Panc1 (cell line): ENCODE measurements around the gene CDHR5. TPM values are rescaled to one million over a fixed set of nuclear protein-coding genes. Genes with fewer than 3 reads are reported as not detected.

Experiments
- ATAC-seq: fragments of 200-7000 bp; cut with Tn5 transposase; 2 replicates; pipeline ENCODE4 v1.9.1; 2020; ENCODE audit warnings: mild to moderate bottlenecking, moderate library complexity
- BruUV-seq: library from RNA; stranded (reverse); fragments of 400-500 nt; replicated peaks from 2 replicates; lab custom pipeline; 2021; lab: Mats Ljungman, UMichigan
- CTCF ChIA-PET: fragments of 300-600 bp; sonication (Branson Sonifier 250); formaldehyde crosslinking; loops from one replicate; lab custom pipeline; 2022; ENCODE audit warnings: antibody characterized with exemption; lab: Charles Lee
- POLR2A ChIA-PET: fragments of 300-600 bp; sonication (Branson Sonifier 250); formaldehyde crosslinking; loops from one replicate; lab custom pipeline; 2022; ENCODE audit warnings: antibody characterized with exemption; lab: Charles Lee
- DNase-seq: peaks from one replicate; pipeline ENCODE4 v3.0.0-alpha.2; 2010; ENCODE audit warnings: low read depth, low spot score
- H3K27ac ChIP-seq: 2 replicates; pipeline ENCODE4 v1.5.1; 2011; ENCODE audit warnings: mild to moderate bottlenecking, low read length, inconsistent platforms
- H3K27me3 ChIP-seq: fragments of 200-500 bp; sonication (Bioruptor generic); 2 replicates; pipeline ENCODE4 v1.6.0; 2014; ENCODE audit warnings: low read length, inconsistent platforms; ENCODE audit not compliant: control insufficient read depth, insufficient read depth
- H3K36me3 ChIP-seq: fragments of 200-500 bp; sonication (Bioruptor generic); 2 replicates; pipeline ENCODE4 v1.5.1; 2014; ENCODE audit warnings: inconsistent platforms, mild to moderate bottlenecking, low read length, moderate library complexity; ENCODE audit not compliant: control insufficient read depth, insufficient read depth
- H3K4me1 ChIP-seq: 2 replicates; pipeline ENCODE4 v1.5.1; 2011; ENCODE audit warnings: inconsistent platforms, mild to moderate bottlenecking, low read length, moderate library complexity; ENCODE audit not compliant: control insufficient read depth, insufficient read depth
- H3K4me3 ChIP-seq, 2 experiments: 2 replicates each; pipeline ENCODE4 v1.5.1; 2011 to 2012; ENCODE audit warnings: low read depth in 2 of 2, low read length in 2 of 2, mild to moderate bottlenecking in 2 of 2, inconsistent platforms in 1 of 2, moderate library complexity in 1 of 2
- H3K9me3 ChIP-seq: fragments of 200-500 bp; sonication (Bioruptor generic); 2 replicates; pipeline ENCODE4 v1.5.1; 2014; ENCODE audit warnings: low read depth, mild to moderate bottlenecking, inconsistent platforms, low read length, moderate library complexity; ENCODE audit not compliant: control insufficient read depth, insufficient read depth
- POLR2AphosphoS5 ChIP-seq: IDR thresholded peaks from 2 replicates; pipeline ENCODE4 v1.6.1; 2012; ENCODE audit warnings: mild to moderate bottlenecking, low read depth, low read length, moderate library complexity
- SIN3A ChIP-seq: IDR thresholded peaks from 2 replicates; pipeline ENCODE4 v1.6.1; 2012; ENCODE audit warnings: low read depth, mild to moderate bottlenecking, low read length, moderate library complexity, borderline replicate concordance; ENCODE audit not compliant: insufficient read depth
- TCF7L2 ChIP-seq: IDR thresholded peaks from 2 replicates; pipeline ENCODE4 v1.6.1; 2011; ENCODE audit warnings: mild to moderate bottlenecking, low read depth, low read length, inconsistent platforms
- in situ Hi-C: cut with HindIII; loops from 2 replicates; pipeline ENCODE4 v1.10.0; 2016; ENCODE audit warnings: low sequenced_read_pairs, low pct_unique_long_range_greater_than_20kb
- intact Hi-C: fragments of 100-400 bp; cut with micrococcal nuclease; formaldehyde crosslinking; loops from one replicate; pipeline ENCODE4 v1.10.0; 2022; ENCODE audit not compliant: unreplicated experiment
- total RNA-seq: library from RNA; stranded (reverse); gene quantifications from one replicate; pipeline ENCODE4 v1.2.1, GENCODE V29; 2021; ENCODE audit not compliant: unreplicated experiment
- TF ChIP-seq, protein P1 (sequence below), 2 experiments: IDR thresholded peaks; 2 replicates each; pipeline ENCODE4 v1.6.1; 2011 to 2012; ENCODE audit warnings: low read depth in 2 of 2, control low read depth in 1 of 2, low read length in 1 of 2, mild to moderate bottlenecking in 1 of 2, moderate library complexity in 1 of 2; ENCODE audit not compliant: insufficient read depth in 1 of 2
- TF ChIP-seq, protein P2 (sequence below): fragments of 450-650 bp; IDR thresholded peaks from 2 replicates; pipeline ENCODE4 v1.5.1; 2017; ENCODE audit warnings: mild to moderate bottlenecking

Gene CDHR5
- total RNA-seq, 1 experiment from 2014 or later, result not detected

DNA sequence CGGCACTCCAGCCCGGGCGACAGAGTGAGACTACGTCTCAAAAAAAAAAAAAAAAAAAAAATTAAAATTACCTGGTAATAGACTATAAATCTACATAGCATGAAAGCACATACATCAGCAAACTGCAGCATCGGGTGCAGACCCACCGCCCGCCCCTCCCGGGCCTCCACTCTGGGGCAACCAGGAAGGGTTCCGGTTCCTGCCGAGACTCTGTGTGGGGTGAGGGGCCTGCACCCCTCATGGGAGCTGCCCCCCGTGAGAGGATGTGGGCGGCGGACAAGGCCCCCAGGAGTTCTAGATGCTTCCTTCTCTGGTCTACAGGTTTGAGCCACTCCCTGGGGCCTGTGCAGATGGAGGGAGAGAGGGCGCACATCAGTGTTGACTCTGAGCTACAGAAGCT lies 21.5 kb upstream of the CDHR5 start:
- in situ Hi-C loops, result no loop called here
- Histone ChIP-seq H3K27me3 (no peaks in the 10 kb centered on the region), H3K9me3 (no peaks in the 10 kb centered on the region), H3K36me3 (no peaks in the 10 kb centered on the region), H3K4me1 (peaks cover 13% of the 10 kb centered on the region), H3K4me3 (no peak overlapping the region), H3K27ac (no peak overlapping the region)
- POLR2A ChIA-PET, result no interaction called here
- TSS peak; percentile 73 for BruUV-seq
- TF ChIP-seq, protein P1, sequence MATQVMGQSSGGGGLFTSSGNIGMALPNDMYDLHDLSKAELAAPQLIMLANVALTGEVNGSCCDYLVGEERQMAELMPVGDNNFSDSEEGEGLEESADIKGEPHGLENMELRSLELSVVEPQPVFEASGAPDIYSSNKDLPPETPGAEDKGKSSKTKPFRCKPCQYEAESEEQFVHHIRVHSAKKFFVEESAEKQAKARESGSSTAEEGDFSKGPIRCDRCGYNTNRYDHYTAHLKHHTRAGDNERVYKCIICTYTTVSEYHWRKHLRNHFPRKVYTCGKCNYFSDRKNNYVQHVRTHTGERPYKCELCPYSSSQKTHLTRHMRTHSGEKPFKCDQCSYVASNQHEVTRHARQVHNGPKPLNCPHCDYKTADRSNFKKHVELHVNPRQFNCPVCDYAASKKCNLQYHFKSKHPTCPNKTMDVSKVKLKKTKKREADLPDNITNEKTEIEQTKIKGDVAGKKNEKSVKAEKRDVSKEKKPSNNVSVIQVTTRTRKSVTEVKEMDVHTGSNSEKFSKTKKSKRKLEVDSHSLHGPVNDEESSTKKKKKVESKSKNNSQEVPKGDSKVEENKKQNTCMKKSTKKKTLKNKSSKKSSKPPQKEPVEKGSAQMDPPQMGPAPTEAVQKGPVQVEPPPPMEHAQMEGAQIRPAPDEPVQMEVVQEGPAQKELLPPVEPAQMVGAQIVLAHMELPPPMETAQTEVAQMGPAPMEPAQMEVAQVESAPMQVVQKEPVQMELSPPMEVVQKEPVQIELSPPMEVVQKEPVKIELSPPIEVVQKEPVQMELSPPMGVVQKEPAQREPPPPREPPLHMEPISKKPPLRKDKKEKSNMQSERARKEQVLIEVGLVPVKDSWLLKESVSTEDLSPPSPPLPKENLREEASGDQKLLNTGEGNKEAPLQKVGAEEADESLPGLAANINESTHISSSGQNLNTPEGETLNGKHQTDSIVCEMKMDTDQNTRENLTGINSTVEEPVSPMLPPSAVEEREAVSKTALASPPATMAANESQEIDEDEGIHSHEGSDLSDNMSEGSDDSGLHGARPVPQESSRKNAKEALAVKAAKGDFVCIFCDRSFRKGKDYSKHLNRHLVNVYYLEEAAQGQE (IDR thresholded peaks at IDR 0.05; ENCODE audit: insufficient read depth in 1 of 2, low read depth in 2 of 2, low read length in 1 of 2), result no peak
- TF ChIP-seq, protein P2, sequence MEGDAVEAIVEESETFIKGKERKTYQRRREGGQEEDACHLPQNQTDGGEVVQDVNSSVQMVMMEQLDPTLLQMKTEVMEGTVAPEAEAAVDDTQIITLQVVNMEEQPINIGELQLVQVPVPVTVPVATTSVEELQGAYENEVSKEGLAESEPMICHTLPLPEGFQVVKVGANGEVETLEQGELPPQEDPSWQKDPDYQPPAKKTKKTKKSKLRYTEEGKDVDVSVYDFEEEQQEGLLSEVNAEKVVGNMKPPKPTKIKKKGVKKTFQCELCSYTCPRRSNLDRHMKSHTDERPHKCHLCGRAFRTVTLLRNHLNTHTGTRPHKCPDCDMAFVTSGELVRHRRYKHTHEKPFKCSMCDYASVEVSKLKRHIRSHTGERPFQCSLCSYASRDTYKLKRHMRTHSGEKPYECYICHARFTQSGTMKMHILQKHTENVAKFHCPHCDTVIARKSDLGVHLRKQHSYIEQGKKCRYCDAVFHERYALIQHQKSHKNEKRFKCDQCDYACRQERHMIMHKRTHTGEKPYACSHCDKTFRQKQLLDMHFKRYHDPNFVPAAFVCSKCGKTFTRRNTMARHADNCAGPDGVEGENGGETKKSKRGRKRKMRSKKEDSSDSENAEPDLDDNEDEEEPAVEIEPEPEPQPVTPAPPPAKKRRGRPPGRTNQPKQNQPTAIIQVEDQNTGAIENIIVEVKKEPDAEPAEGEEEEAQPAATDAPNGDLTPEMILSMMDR, result no peak
- TF ChIP-seq TCF7L2, result no peak
- no peak for TF ChIP-seq SIN3A
- TF ChIP-seq POLR2AphosphoS5, result no peak
- CTCF ChIA-PET, result no interaction called here
- DNase-seq (no peak), ATAC-seq (no peak)
- intact Hi-C loops, result no loop called here

DNA sequence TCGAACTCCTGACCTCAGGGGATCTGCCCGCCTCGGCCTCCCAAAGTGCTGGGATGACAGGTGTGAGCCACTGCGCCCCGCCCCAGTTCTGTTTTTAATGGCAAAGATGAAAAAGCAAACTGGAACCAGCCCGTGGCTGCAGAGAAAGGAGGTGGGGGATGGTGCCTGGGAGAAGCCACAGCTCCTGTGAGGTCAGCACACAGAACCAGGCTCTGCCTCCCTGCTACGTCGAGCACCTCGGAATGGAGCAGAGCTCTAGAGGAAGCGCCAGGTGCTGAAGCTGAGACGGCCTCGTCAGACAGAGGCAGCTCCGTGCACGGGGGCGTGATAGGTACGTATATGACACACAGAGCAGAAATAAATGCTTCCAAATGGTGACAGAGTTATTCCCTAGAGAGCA lies 20.8 kb upstream of the CDHR5 start:
- no peaks in the 10 kb centered on the region for H3K9me3 ChIP-seq
- no peak overlapping the region for H3K27ac ChIP-seq
- in situ Hi-C loops (no loop called here), intact Hi-C loops (no loop called here)
- TF ChIP-seq TCF7L2, result no peak
- TF ChIP-seq POLR2AphosphoS5, result no peak
- TF ChIP-seq, protein P2, result no peak
- TF ChIP-seq, protein P1 (IDR thresholded peaks at IDR 0.05; ENCODE audit: insufficient read depth in 1 of 2, low read depth in 2 of 2, low read length in 1 of 2), result no peak
- TF ChIP-seq SIN3A, result no peak
- no peak overlapping the region for H3K4me3 ChIP-seq
- CTCF ChIA-PET, result no interaction called here
- H3K36me3 ChIP-seq, result no peaks in the 10 kb centered on the region
- peaks cover 20% of the 10 kb centered on the region for H3K4me1 ChIP-seq
- ATAC-seq (no peak), DNase-seq (no peak)
- POLR2A ChIA-PET, result no interaction called here
- no TSS peak for BruUV-seq
- H3K27me3 ChIP-seq, result no peaks in the 10 kb centered on the region
